K562 (cell line): ENCODE measurements around the gene KLHL41. TPM values are rescaled to one million over a fixed set of nuclear protein-coding genes. Genes with fewer than 3 reads are reported as not detected.

Source experiments
- ATAC-seq: fragments of 200-7000 bp; cut with Tn5 transposase; 3 replicates; pipeline ENCODE4 v1.9.1; 2020; ENCODE audit warnings: moderate library complexity
- BruUV-seq: library from RNA; stranded (reverse); fragments of 400-500 nt; replicated peaks from 2 replicates; lab custom pipeline; 2021; lab: Mats Ljungman, UMichigan
- CTCF ChIA-PET: fragments of 300-600 bp; formaldehyde crosslinking; extraction: SDS; loops from one replicate; lab custom pipeline; 2021; ENCODE audit warnings: low intra/inter-chr PET ratio; lab: Yijun Ruan, JAX
- POLR2A ChIA-PET: fragments of 300-600, 350-650 bp; sonication (Branson Sonifier 250); formaldehyde crosslinking; extraction: SDS; loops from one replicate; lab custom pipeline; 2021; ENCODE audit warnings: antibody characterized with exemption, inconsistent platforms; lab: Yijun Ruan, JAX
- DNase-seq, 4 experiments: peaks; one replicate each; pipeline versions ENCODE4 v3.0.0 to v3.0.0-alpha.2; 2011 to 2018; ENCODE audit warnings: low spot score in 3 of 4, mixed read lengths in 3 of 4; ENCODE audit errors: extremely low read depth in 1 of 4
- FAIRE-seq: peaks from 2 replicates; lab custom pipeline; 2011; peaks lifted over from hg19 to GRCh38; lab: Jason Lieb, UNC
- H2AFZ ChIP-seq: 2 replicates; pipeline ENCODE4 v1.6.0; 2011; ENCODE audit warnings: low read depth, low read length, control low read depth, inconsistent platforms
- H3K27ac ChIP-seq: fragments of 200-600 bp; 3 replicates; pipeline ENCODE4 v1.8.0; 2011; ENCODE audit warnings: low read depth, mild to moderate bottlenecking, control low read depth, inconsistent platforms, low read length, moderate library complexity, mixed read lengths; ENCODE audit errors: extremely low read depth
- H3K27me3 ChIP-seq, 2 experiments: fragments of 300-600 bp in 1 of 2; 2 replicates in 1 of 2; 3 replicates in 1 of 2; pipeline versions ENCODE4 v1.6.0 to v1.8.0; 2011; ENCODE audit warnings: inconsistent platforms in 2 of 2, low read length in 2 of 2, mild to moderate bottlenecking in 1 of 2, mixed read lengths in 1 of 2, moderate library complexity in 1 of 2; ENCODE audit not compliant: control insufficient read depth in 2 of 2, insufficient read depth in 2 of 2
- H3K36me3 ChIP-seq: fragments of 300-600 bp; 3 replicates; pipeline ENCODE4 v1.8.0; 2011; ENCODE audit warnings: mild to moderate bottlenecking, low read length, inconsistent platforms; ENCODE audit not compliant: control insufficient read depth, insufficient read depth
- H3K4me1 ChIP-seq, 2 experiments: fragments of 200-600 bp in 1 of 2; replicated peaks in 1 of 2; 2 replicates in 1 of 2; 3 replicates in 1 of 2; pipeline versions ENCODE4 v1.5.1 to v1.8.0; 2011; ENCODE audit warnings: inconsistent platforms in 2 of 2, low read length in 2 of 2, mild to moderate bottlenecking in 1 of 2, mixed read lengths in 1 of 2, moderate library complexity in 1 of 2; ENCODE audit not compliant: control insufficient read depth in 2 of 2, insufficient read depth in 2 of 2
- H3K4me2 ChIP-seq: 2 replicates; pipeline ENCODE4 v1.6.1; 2011; ENCODE audit warnings: low read length, control low read depth, inconsistent platforms, mixed read lengths; ENCODE audit not compliant: insufficient read depth
- H3K4me3 ChIP-seq: fragments of 200-600 bp; sonication (generic), shearing (Covaris generic); 2 replicates; pipeline ENCODE4 v1.5.1; 2016; ENCODE audit warnings: control low read depth, inconsistent platforms
- H3K79me2 ChIP-seq: fragments of 200-600 bp; 3 replicates; pipeline ENCODE4 v1.8.0; 2011; ENCODE audit warnings: low read length, inconsistent platforms; ENCODE audit not compliant: control insufficient read depth, insufficient read depth
- H3K9ac ChIP-seq, 2 experiments: 2 replicates each; pipeline versions ENCODE4 v1.6.0 to v1.6.1; 2011; ENCODE audit warnings: low read depth in 2 of 2, low read length in 2 of 2, control low read depth in 1 of 2, inconsistent platforms in 1 of 2, mild to moderate bottlenecking in 1 of 2, mixed read lengths in 1 of 2; ENCODE audit not compliant: insufficient read depth in 1 of 2
- H3K9me1 ChIP-seq: one replicate; pipeline ENCODE4 v1.6.0; 2011; ENCODE audit warnings: inconsistent platforms, mild to moderate bottlenecking, low read length, moderate library complexity; ENCODE audit not compliant: control insufficient read depth, insufficient read depth
- H3K9me3 ChIP-seq: replicated peaks from 2 replicates; pipeline ENCODE4 v1.5.1; 2011; ENCODE audit warnings: low read depth, low read length, inconsistent platforms; ENCODE audit not compliant: control insufficient read depth, insufficient read depth
- H4K20me1 ChIP-seq: replicated peaks from 2 replicates; pipeline ENCODE4 v1.6.1; 2011; ENCODE audit warnings: low read length, inconsistent platforms, mixed read lengths; ENCODE audit not compliant: control insufficient read depth, insufficient read depth
- HIVEP1 ChIP-seq: fragments of 250-450 bp; sonication (Bioruptor Pico); IDR thresholded peaks from 2 replicates; pipeline ENCODE4 v1.4.0; 2020; ENCODE audit warnings: mild to moderate bottlenecking
- IRF2 ChIP-seq: sonication (generic); formaldehyde crosslinking; IDR thresholded peaks from 2 replicates; pipeline ENCODE4 v1.8.1; 2022; ENCODE audit warnings: mild to moderate bottlenecking, missing genetic modification reagents
- NR2C2 ChIP-seq, 2 experiments: fragments of 200-800 bp in 1 of 2; sonication (Bioruptor generic) in 1 of 2; sonication (generic) in 1 of 2; formaldehyde crosslinking in 1 of 2; IDR thresholded peaks; 2 replicates each; pipeline versions ENCODE4 v1.6.1 to v1.8.0; 2016 to 2022; ENCODE audit warnings: mild to moderate bottlenecking in 1 of 2, missing compliant biosample characterization in 1 of 2, missing genetic modification characterization in 1 of 2, missing genetic modification reagents in 1 of 2
- RBM17 ChIP-seq: fragments of 200-400 bp; formaldehyde crosslinking; IDR thresholded peaks from 2 replicates; pipeline ENCODE4 v1.6.1; 2017; ENCODE audit warnings: low read depth, mild to moderate bottlenecking, low read length, borderline replicate concordance
- RCOR1 ChIP-seq, 2 experiments: IDR thresholded peaks; 2 replicates each; pipeline ENCODE4 v1.6.1; 2012; ENCODE audit warnings: low read depth in 2 of 2, low read length in 2 of 2, borderline replicate concordance in 1 of 2, improper control_type of control experiment in 1 of 2
- THRA ChIP-seq: fragments of 450-650 bp; IDR thresholded peaks from 2 replicates; pipeline ENCODE4 v1.6.1; 2017; ENCODE audit warnings: mild to moderate bottlenecking, moderate library complexity
- ZNF780A ChIP-seq: fragments of 250-450 bp; sonication (Bioruptor Pico); IDR thresholded peaks from 2 replicates; pipeline ENCODE4 v1.5.0; 2021; ENCODE audit warnings: mild to moderate bottlenecking
- WGBS: fragments of 100-300 bp; shearing (Covaris generic); methylation state at CpG from one replicate; pipeline ENCODE4 v1.1.6; 2016; ENCODE audit warnings: low coverage, mixed read lengths; ENCODE audit not compliant: insufficient coverage; ENCODE audit errors: missing lambda C conversion rate; 5-methylcytosine and 5-hydroxymethylcytosine counted together
- in situ Hi-C: fragments of 300-500 bp; cut with MboI; formaldehyde crosslinking; loops from 4 replicates; pipeline ENCODE4 v1.15.0; 2018; ENCODE audit warnings: inconsistent platforms, mixed read lengths
- intact Hi-C: fragments of 100-400 bp; cut with micrococcal nuclease; formaldehyde crosslinking; loops from 2 replicates; pipeline ENCODE4 v1.14.2; 2022
- polyA plus RNA-seq, 8 experiments: library from polyadenylated mRNA; depleted of rRNA in 4 of 8; stranded (reverse) in 5 of 8; unstranded in 3 of 8; fragments of >200 nt; fragmentation: Nextera tagmentation in 2 of 8; fragmentation: Illumina TruSeq in 1 of 8; extraction: Ambion mirVana in 2 of 8; extraction: Trizol in 1 of 8; gene quantifications; 2 replicates each; pipeline versions ENCODE4 v1.2.1 to v1.2.3, GENCODE V29; 2011 to 2014; ENCODE audit warnings: inconsistent platforms in 1 of 8, missing spikeins in 1 of 8
- total RNA-seq, 7 experiments: library from RNA; depleted of rRNA in 6 of 7; stranded (reverse); fragments of >200 nt in 6 of 7; fragmentation: Illumina TruSeq in 2 of 7; extraction: Trizol in 2 of 7; gene quantifications; 2 replicates each; pipeline versions ENCODE4 v1.2.1 to v1.2.3, GENCODE V29; 2011 to 2021; ENCODE audit warnings: low replicate concordance in 1 of 7
- TF ChIP-seq, protein P1 (sequence below): fragments of 250-450 bp; sonication (Bioruptor Pico); IDR thresholded peaks from 2 replicates; pipeline ENCODE4 v1.5.1; 2021; ENCODE audit warnings: mild to moderate bottlenecking

Gene KLHL41
- total and polyA plus RNA-seq, 9 of the 15 experiments (the other 6 are each of a cell fraction or from before 2014, with no cell fraction given), result 0.05 to 1.5 (median 0.09) TPM

GRCh38 chr2:169493360-169493759 is 16.1 kb upstream of the KLHL41 start:
- no peaks in the 10 kb centered on the region for H3K27me3 ChIP-seq
- POLR2A ChIA-PET, result interaction anchor here (0.8 to 1.3 kb wide), 4 partner anchors 12 to 16 kb away, joined by 3 to 5 read pairs (median 3); partner anchors contain the start of genes BBS5 and KLHL41
- no peak overlapping the region for H2AFZ ChIP-seq
- CTCF ChIA-PET, result no interaction called here
- no peaks in the 10 kb centered on the region for H3K9me3 ChIP-seq
- intact Hi-C loops, result no loop called here
- H3K79me2 ChIP-seq, result no peaks in the 10 kb centered on the region
- ATAC-seq (no peak), DNase-seq (no peak), FAIRE-seq (no peak)
- TF ChIP-seq, protein P1, sequence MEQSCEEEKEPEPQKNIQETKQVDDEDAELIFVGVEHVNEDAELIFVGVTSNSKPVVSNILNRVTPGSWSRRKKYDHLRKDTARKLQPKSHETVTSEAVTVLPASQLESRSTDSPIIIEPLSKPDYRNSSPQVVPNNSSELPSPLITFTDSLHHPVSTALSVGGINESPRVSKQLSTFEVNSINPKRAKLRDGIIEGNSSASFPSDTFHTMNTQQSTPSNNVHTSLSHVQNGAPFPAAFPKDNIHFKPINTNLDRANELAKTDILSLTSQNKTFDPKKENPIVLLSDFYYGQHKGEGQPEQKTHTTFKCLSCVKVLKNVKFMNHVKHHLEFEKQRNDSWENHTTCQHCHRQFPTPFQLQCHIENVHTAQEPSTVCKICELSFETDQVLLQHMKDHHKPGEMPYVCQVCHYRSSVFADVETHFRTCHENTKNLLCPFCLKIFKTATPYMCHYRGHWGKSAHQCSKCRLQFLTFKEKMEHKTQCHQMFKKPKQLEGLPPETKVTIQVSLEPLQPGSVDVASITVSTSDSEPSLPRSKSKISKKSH (CRISPR knock-in tag), result no peak
- no peak overlapping the region for H3K4me2 ChIP-seq
- H3K36me3 ChIP-seq, result 0 out of 3 replicates have a peak, but pooled peaks cover 4% of the 10 kb centered on the region
- no peak overlapping the region for H3K9ac ChIP-seq
- no peaks in the 10 kb centered on the region for H4K20me1 ChIP-seq
- H3K27ac ChIP-seq, result no peak overlapping the region
- WGBS, result 46% methylated on average over 2 of the region's 2 CpGs
- H3K4me3 ChIP-seq, result no peak overlapping the region
- no peaks in the 10 kb centered on the region for H3K4me1 ChIP-seq
- BruUV-seq, result no TSS peak
- no peaks in the 10 kb centered on the region for H3K9me1 ChIP-seq
- in situ Hi-C loops, result no loop called here

DNA sequence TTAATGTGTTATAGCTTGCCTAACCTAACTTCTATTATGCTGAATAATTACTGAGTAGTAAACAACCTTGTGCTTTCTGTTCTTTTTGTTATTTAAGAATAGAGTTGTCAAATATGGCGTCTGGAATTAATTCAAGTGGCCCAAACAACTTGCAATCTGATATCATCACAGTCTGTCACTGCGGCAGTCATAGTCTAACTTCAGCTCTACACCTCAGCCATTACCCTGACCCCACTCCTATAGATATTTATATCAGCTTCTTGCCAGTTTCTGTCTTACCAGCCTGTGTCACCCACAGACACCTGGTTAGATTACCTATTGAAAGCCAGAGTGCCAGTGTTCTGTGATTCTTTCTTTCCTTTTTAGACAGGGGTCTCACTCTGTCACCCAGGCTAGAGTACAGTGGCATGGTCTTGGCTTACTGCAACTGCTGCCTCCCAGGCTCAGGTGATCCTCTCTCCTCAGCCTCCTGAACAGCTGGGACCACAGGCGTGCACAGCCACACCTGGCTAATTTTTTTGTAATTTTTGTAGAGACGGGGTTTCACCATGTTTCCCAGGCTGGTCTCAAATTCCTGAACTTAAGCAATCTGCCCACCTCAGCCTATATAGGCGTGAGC is 14.1 kb upstream of the KLHL41 start:
- intact Hi-C loops (no loop called here), in situ Hi-C loops (no loop called here)
- WGBS, result 62% methylated on average over 5 of the region's 5 CpGs
- Histone ChIP-seq H3K4me2 (no peak overlapping the region), H3K36me3 (0 out of 3 replicates have a peak, but pooled peaks cover 4% of the 10 kb centered on the region), H3K27me3 (no peaks in the 10 kb centered on the region), H3K4me3 (no peak overlapping the region), H3K79me2 (no peaks in the 10 kb centered on the region), H3K27ac (no peak overlapping the region), H3K9me3 (no peaks in the 10 kb centered on the region), H3K9ac (no peak overlapping the region), H3K4me1 (no peaks in the 10 kb centered on the region), H4K20me1 (no peaks in the 10 kb centered on the region), H3K9me1 (no peaks in the 10 kb centered on the region), H2AFZ (no peak overlapping the region)
- ChIA-PET POLR2A (no interaction called here), CTCF (no interaction called here)
- no TSS peak for BruUV-seq
- ATAC-seq (no peak), FAIRE-seq (no peak), DNase-seq (no peak)
- TF ChIP-seq THRA, result no peak
- no peak for TF ChIP-seq IRF2 (CRISPR knock-in tag)
- TF ChIP-seq HIVEP1 (CRISPR knock-in tag), result no peak
- no peak for TF ChIP-seq RBM17
- no peak for TF ChIP-seq ZNF780A (CRISPR knock-in tag)
- no peak for TF ChIP-seq NR2C2 (CRISPR knock-in tag; IDR thresholded peaks at IDR 0.05)
- TF ChIP-seq NR2C2 (tag; IDR thresholded peaks at IDR 0.05), result no peak
- TF ChIP-seq RCOR1 (IDR thresholded peaks at IDR 0.05; ENCODE audit: borderline replicate concordance in 1 of 2, low read depth in 2 of 2, low read length in 2 of 2), result no peak
